ENCODE measurements around the gene CACNA1G.

CACNA1G gene

GRCh38 chr17:50548831-50549230 lies 11.7 kb upstream of the CACNA1G start:
- no peak for DNase-seq (ENCODE audit: low read depth)

GRCh38 chr17:50549256-50549941 lies 11.1 kb upstream of the CACNA1G start:
- DNase-seq (ENCODE audit: low read depth), result no peak

GRCh38 chr17:50549969-50550368 lies 10.5 kb upstream of the CACNA1G start:
- DNase-seq (ENCODE audit: low read depth), result no peak

GRCh38 chr17:50550661-50551432 lies 9.7 kb upstream of the CACNA1G start:
- DNase-seq (ENCODE audit: low read depth), result peak; percentile 33

GRCh38 chr17:50551433-50551815 lies 9.1 kb upstream of the CACNA1G start:
- no peak for DNase-seq (ENCODE audit: low read depth)

- no peak for DNase-seq (ENCODE audit: low read depth)
These were observed 8.6 kb upstream of the CACNA1G start for GRCh38 chr17:50551884-50552283.

GRCh38 chr17:50554201-50554600 lies 6.3 kb upstream of the CACNA1G start:
- no peak for DNase-seq (ENCODE audit: low read depth)

- DNase-seq (ENCODE audit: low read depth), result no peak
These were observed 3.7 kb upstream of the CACNA1G start for GRCh38 chr17:50556803-50557202.

GRCh38 chr17:50557630-50558029 lies 2.9 kb upstream of the CACNA1G start:
- no peak for DNase-seq (ENCODE audit: low read depth)

GRCh38 chr17:50558091-50558490 lies 2.4 kb upstream of the CACNA1G start:
- no peak for DNase-seq (ENCODE audit: low read depth)

GRCh38 chr17:50558581-50558940 lies 2.0 kb upstream of the CACNA1G start:
- no peak for DNase-seq (ENCODE audit: low read depth)

- DNase-seq (ENCODE audit: low read depth), result no peak
These were observed 1.4 kb upstream of the CACNA1G start for GRCh38 chr17:50558941-50559614.

- no peak for DNase-seq (ENCODE audit: low read depth)
These were observed 786 bp upstream of the CACNA1G start for GRCh38 chr17:50559674-50560184.

- DNase-seq (ENCODE audit: low read depth), result no peak
These were observed 623 bp downstream of the CACNA1G start for GRCh38 chr17:50560931-50561745.

- no peak for DNase-seq (ENCODE audit: low read depth)
These were observed 1.2 kb downstream of the CACNA1G start for GRCh38 chr17:50561746-50562141.

- no peak for DNase-seq (ENCODE audit: low read depth)
These were observed 2.0 kb downstream of the CACNA1G start for GRCh38 chr17:50562242-50563091.

GRCh38 chr17:50563092-50563511 lies 2.6 kb downstream of the CACNA1G start:
- DNase-seq (ENCODE audit: low read depth), result no peak

- DNase-seq (ENCODE audit: low read depth), result no peak
These were observed 4.4 kb downstream of the CACNA1G start for GRCh38 chr17:50564916-50565315.

- DNase-seq (ENCODE audit: low read depth), result no peak
These were observed 5.2 kb downstream of the CACNA1G start for GRCh38 chr17:50565402-50566350.

GRCh38 chr17:50566886-50567285 lies 6.4 kb downstream of the CACNA1G start:
- DNase-seq (ENCODE audit: low read depth), result no peak

All from CMK (cell line).